Fibroblast of skin of right quadriceps (primary cell): ENCODE measurements around the gene SIPA1L3.
"Not testable (repeated sequence)": the region's sequence is repeated elsewhere in the genome, so short reads cannot be mapped to it uniquely, and the experiment has no call there.

Experiments
- DNase-seq: peaks from one replicate; pipeline ENCODE4 v3.0.0-alpha.2; 2013

The SIPA1L3 gene

GRCh38 chr19:38219221-38219620 is 312.2 kb downstream of the SIPA1L3 start:
- no peak for DNase-seq

- DNase-seq, result no peak
These were observed 314.4 kb downstream of the SIPA1L3 start for GRCh38 chr19:38221421-38221820.

GRCh38 chr19:38221919-38222830 is 315.2 kb downstream of the SIPA1L3 start:
- DNase-seq, result no peak

GRCh38 chr19:38223119-38223523 is 316.1 kb downstream of the SIPA1L3 start:
- no peak for DNase-seq

- DNase-seq, result no peak
These were observed 316.6 kb downstream of the SIPA1L3 start for GRCh38 chr19:38223617-38224013.

- DNase-seq, result peak; percentile 71
These were observed 317.2 kb downstream of the SIPA1L3 start, which contains the start of gene DPF1 for GRCh38 chr19:38224014-38224862. DPF1 (minus strand) TSS chr19:38224222; CDS start chr19:38224142, 80 bp downstream.

- not testable (repeated sequence) for DNase-seq
These were observed 317.8 kb downstream of the SIPA1L3 start for GRCh38 chr19:38224863-38225218.

GRCh38 chr19:38227287-38228004 is 320.4 kb downstream of the SIPA1L3 start:
- DNase-seq, result no peak

GRCh38 chr19:38228005-38228377 is 321.0 kb downstream of the SIPA1L3 start:
- no peak for DNase-seq

- no peak for DNase-seq
These were observed 321.8 kb downstream of the SIPA1L3 start for GRCh38 chr19:38228491-38229439.

GRCh38 chr19:38229585-38230073 is 322.6 kb downstream of the SIPA1L3 start:
- DNase-seq, result peak; percentile 92

GRCh38 chr19:38230506-38231133 is 323.6 kb downstream of the SIPA1L3 start:
- not testable (repeated sequence) for DNase-seq

GRCh38 chr19:38231918-38232317 is 324.9 kb downstream of the SIPA1L3 start:
- no peak for DNase-seq

GRCh38 chr19:38233740-38234251 is 326.8 kb downstream of the SIPA1L3 start:
- DNase-seq, result peak; percentile 51

GRCh38 chr19:38234615-38235014 is 327.6 kb downstream of the SIPA1L3 start:
- DNase-seq, result no peak

GRCh38 chr19:38239816-38240215 is 332.8 kb downstream of the SIPA1L3 start:
- DNase-seq, result no peak

- DNase-seq, result no peak
These were observed 336.3 kb downstream of the SIPA1L3 start for GRCh38 chr19:38243279-38243673.

GRCh38 chr19:38245826-38246498 is 339.0 kb downstream of the SIPA1L3 start:
- DNase-seq, result peak; percentile 45

- no peak for DNase-seq
These were observed 340.1 kb downstream of the SIPA1L3 start for GRCh38 chr19:38247126-38247525.

- no peak for DNase-seq
These were observed 340.8 kb downstream of the SIPA1L3 start for GRCh38 chr19:38247734-38248268.
